Measurements from ENCODE around the gene DNAH11.
"Not testable (repeated sequence)": the region's sequence is repeated elsewhere in the genome, so short reads cannot be mapped to it uniquely, and the experiment has no call there.

DNAH11 gene

GRCh38 chr7:21542891-21543527, at the start of gene DNAH11:
Gene DNAH11 (plus strand): TSS chr7:21543039. CDS start chr7:21543246, 207 bp downstream.
- DNase-seq = peak; percentile 27

- no peak for DNase-seq
Observed at GRCh38 chr7:21495731-21496130, 47.1 kb upstream of the DNAH11 start.

GRCh38 chr7:21497072-21497471, 45.8 kb upstream of the DNAH11 start:
- DNase-seq = no peak

GRCh38 chr7:21500117-21500832, 42.6 kb upstream of the DNAH11 start:
- no peak for DNase-seq

GRCh38 chr7:21504021-21504420, 38.8 kb upstream of the DNAH11 start:
- DNase-seq = no peak

- peak; percentile 4 for DNase-seq
Observed at GRCh38 chr7:21507627-21508343, 35.1 kb upstream of the DNAH11 start.

GRCh38 chr7:21508538-21508937, 34.3 kb upstream of the DNAH11 start:
- no peak for DNase-seq

GRCh38 chr7:21514062-21514461, 28.8 kb upstream of the DNAH11 start:
- no peak for DNase-seq

GRCh38 chr7:21524680-21525079, 18.2 kb upstream of the DNAH11 start:
- DNase-seq = no peak

- no peak for DNase-seq
Observed at GRCh38 chr7:21526007-21526406, 16.8 kb upstream of the DNAH11 start.

- DNase-seq = no peak
Observed at GRCh38 chr7:21526448-21526847, 16.4 kb upstream of the DNAH11 start.

- DNase-seq = not testable (repeated sequence)
Observed at GRCh38 chr7:21532485-21532884, 10.4 kb upstream of the DNAH11 start.

GRCh38 chr7:21533646-21534045, 9.2 kb upstream of the DNAH11 start:
- DNase-seq = not testable (repeated sequence)

- DNase-seq = not testable (repeated sequence)
Observed at GRCh38 chr7:21536445-21537118, 6.3 kb upstream of the DNAH11 start.

- no peak for DNase-seq
Observed at GRCh38 chr7:21538936-21539495, 3.8 kb upstream of the DNAH11 start.

- DNase-seq = peak; percentile 24
Observed at GRCh38 chr7:21543528-21544302, 876 bp downstream of the DNAH11 start.

GRCh38 chr7:21544303-21544656, 1.4 kb downstream of the DNAH11 start:
- DNase-seq = no peak

- DNase-seq = no peak
Observed at GRCh38 chr7:21544715-21545114, 1.9 kb downstream of the DNAH11 start.

GRCh38 chr7:21547501-21547900, 4.7 kb downstream of the DNAH11 start:
- no peak for DNase-seq

GRCh38 chr7:21548491-21548890, 5.7 kb downstream of the DNAH11 start:
- no peak for DNase-seq

GRCh38 chr7:21550076-21550475, 7.2 kb downstream of the DNAH11 start:
- no peak for DNase-seq

GRCh38 chr7:21550821-21551531, 8.1 kb downstream of the DNAH11 start:
- DNase-seq = no peak

Measured in NCI-H1092 treated with DMSO at 0.1 percent for 48 hours (cell line).